Ascending aorta (tissue), 2 donors: Measurements from ENCODE around the gene SNX30. TPM values are rescaled to one million over a fixed set of nuclear protein-coding genes. Genes with fewer than 3 reads are reported as not detected.

Source experiments
- DNase-seq, 2 donors: peaks; one replicate each; pipeline ENCODE4 v3.0.0-alpha.2; 2019; ENCODE audit warnings: low spot score in 2 of 2
- H3K27ac ChIP-seq, 2 donors: fragments of 200-600 bp; sonication (generic); one replicate each; pipeline ENCODE4 v1.5.1; 2016 to 2017; ENCODE audit warnings: mild to moderate bottlenecking in 1 of 2
- H3K27me3 ChIP-seq: fragments of 200-600 bp; sonication (generic); one replicate; pipeline ENCODE4 v1.5.1; 2017
- H3K36me3 ChIP-seq, 2 donors: fragments of 200-600 bp; sonication (generic); one replicate each; pipeline ENCODE4 v1.5.1; 2016
- H3K4me1 ChIP-seq, 2 donors: fragments of 200-600 bp; sonication (generic); one replicate each; pipeline ENCODE4 v1.5.1; 2016 to 2017; ENCODE audit warnings: mild to moderate bottlenecking in 1 of 2
- H3K4me3 ChIP-seq, 2 donors: fragments of 200-600 bp; sonication (generic); one replicate each; pipeline ENCODE4 v1.5.1; 2016 to 2017; ENCODE audit warnings: mild to moderate bottlenecking in 1 of 2
- H3K9me3 ChIP-seq, 2 donors: fragments of 200-600 bp; sonication (generic); one replicate each; pipeline ENCODE4 v1.5.1; 2016
- intact Hi-C: fragments of 100-400 bp; cut with DNase I; formaldehyde crosslinking; loops from one replicate; pipeline ENCODE4 v1.15.1; 2023
- total RNA-seq: library from RNA; depleted of rRNA; stranded (reverse); fragments of >200 nt; gene quantifications from one replicate; pipeline ENCODE4 v1.1.0, GENCODE V29; 2016
- TF ChIP-seq, protein P1 (sequence below), 3 experiments: fragments of 200-600 bp in 2 of 3; fragments of 450-650 bp in 1 of 3; sonication (generic) in 2 of 3; IDR thresholded peaks; one replicate each; pipeline ENCODE4 v1.5.1; 2016 to 2019; ENCODE audit warnings: antibody characterized with exemption in 3 of 3, mild to moderate bottlenecking in 1 of 3, moderate library complexity in 1 of 3

The SNX30 gene
- total RNA-seq, 1 donor from 2014 or later = 4.7 TPM

DNA sequence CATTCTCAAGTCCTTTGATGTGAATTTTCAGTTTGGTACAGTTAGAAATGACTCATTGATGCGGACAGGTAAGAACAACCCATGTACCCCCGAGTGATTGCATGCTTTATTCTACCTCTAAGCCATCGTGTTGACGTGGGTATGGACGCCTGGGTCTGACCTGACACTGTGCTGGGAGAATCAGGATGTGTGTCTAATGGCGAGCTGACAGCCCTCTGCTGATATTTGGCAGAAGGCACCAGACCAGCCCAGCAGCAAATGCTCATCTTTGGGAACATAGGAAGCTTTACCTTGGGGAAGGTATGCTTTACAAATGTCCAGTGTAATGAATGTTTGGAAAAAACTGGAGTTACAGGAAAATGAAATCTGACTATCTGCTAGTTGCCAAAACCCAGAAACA, 120.0 kb downstream of the SNX30 start:
- intact Hi-C loops = no loop called here
- H3K4me3 ChIP-seq = no peak overlapping the region
- H3K9me3 ChIP-seq = no peaks in the 10 kb centered on the region
- no peaks in the 10 kb centered on the region for H3K4me1 ChIP-seq
- TF ChIP-seq, protein P1, sequence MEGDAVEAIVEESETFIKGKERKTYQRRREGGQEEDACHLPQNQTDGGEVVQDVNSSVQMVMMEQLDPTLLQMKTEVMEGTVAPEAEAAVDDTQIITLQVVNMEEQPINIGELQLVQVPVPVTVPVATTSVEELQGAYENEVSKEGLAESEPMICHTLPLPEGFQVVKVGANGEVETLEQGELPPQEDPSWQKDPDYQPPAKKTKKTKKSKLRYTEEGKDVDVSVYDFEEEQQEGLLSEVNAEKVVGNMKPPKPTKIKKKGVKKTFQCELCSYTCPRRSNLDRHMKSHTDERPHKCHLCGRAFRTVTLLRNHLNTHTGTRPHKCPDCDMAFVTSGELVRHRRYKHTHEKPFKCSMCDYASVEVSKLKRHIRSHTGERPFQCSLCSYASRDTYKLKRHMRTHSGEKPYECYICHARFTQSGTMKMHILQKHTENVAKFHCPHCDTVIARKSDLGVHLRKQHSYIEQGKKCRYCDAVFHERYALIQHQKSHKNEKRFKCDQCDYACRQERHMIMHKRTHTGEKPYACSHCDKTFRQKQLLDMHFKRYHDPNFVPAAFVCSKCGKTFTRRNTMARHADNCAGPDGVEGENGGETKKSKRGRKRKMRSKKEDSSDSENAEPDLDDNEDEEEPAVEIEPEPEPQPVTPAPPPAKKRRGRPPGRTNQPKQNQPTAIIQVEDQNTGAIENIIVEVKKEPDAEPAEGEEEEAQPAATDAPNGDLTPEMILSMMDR (IDR thresholded peaks at IDR 0.05) = no peak
- no peak for DNase-seq
- H3K27me3 ChIP-seq = no peaks in the 10 kb centered on the region
- H3K36me3 ChIP-seq = peaks cover 12 to 14% of the 10 kb centered on the region in 2 donors
- no peak overlapping the region for H3K27ac ChIP-seq

DNA sequence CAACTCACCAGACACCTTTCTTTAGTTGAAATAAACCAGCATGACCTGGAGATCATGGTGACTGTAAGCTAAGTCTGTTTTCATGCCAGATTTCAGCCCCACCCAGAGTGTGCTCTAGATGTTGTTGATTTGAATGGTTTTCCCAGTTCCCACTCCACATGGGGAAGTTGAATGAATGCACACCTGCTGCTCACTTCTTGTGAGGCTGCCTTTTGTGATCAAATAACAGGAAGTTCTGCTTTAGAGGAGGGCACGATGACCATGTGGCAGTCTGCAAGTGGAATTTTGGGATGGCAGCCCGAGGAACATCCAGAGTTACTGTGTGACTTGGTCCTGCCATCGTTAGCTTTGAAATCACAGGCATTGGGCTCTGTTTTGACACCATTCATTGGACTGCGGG, 121.5 kb downstream of the SNX30 start:
- no peak for DNase-seq
- H3K4me1 ChIP-seq = no peaks in the 10 kb centered on the region
- TF ChIP-seq, protein P1 (IDR thresholded peaks at IDR 0.05) = no peak
- no peaks in the 10 kb centered on the region for H3K27me3 ChIP-seq
- H3K36me3 ChIP-seq = peaks cover 12 to 14% of the 10 kb centered on the region in 2 donors
- intact Hi-C loops = no loop called here
- no peaks in the 10 kb centered on the region for H3K9me3 ChIP-seq
- no peak overlapping the region for H3K27ac ChIP-seq
- no peak overlapping the region for H3K4me3 ChIP-seq

DNA sequence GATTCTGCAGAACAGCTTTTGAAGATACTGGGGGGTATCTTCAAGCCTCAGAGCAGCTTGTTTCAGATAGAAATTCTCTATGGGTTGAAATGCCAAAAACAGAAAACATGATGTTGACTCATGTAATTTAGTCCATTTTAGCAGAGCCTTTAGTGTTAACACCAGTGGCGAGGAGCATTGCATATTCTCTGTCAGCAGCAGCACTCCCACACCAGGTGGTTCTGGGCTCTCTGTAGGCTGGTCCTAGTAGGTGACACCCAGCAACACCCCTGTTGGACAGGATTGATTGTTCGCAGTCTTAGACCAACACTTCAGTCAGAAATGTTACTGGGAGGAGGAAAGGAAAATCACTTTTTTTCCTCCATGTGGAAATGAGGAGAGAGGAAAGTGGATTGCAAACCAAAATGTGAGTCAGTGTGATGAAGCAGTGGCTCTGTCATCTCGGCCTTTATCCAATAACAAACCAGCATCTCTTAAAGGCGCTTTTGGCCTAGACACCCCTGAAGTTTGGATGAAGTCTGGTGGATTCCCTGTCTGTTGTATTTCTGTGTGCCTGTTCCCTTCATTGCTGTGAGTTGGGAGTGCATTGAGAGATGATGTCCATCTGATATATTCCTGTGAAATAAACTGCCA, 123.3 kb downstream of the SNX30 start:
- TF ChIP-seq, protein P1 (IDR thresholded peaks at IDR 0.05) = no peak
- intact Hi-C loops = no loop called here
- no peaks in the 10 kb centered on the region for H3K9me3 ChIP-seq
- no peaks in the 10 kb centered on the region for H3K27me3 ChIP-seq
- no peak for DNase-seq
- peaks cover 5 to 10% of the 10 kb centered on the region in 2 donors for H3K36me3 ChIP-seq
- H3K27ac ChIP-seq = no peak overlapping the region
- no peak overlapping the region for H3K4me3 ChIP-seq
- no peaks in the 10 kb centered on the region for H3K4me1 ChIP-seq

DNA sequence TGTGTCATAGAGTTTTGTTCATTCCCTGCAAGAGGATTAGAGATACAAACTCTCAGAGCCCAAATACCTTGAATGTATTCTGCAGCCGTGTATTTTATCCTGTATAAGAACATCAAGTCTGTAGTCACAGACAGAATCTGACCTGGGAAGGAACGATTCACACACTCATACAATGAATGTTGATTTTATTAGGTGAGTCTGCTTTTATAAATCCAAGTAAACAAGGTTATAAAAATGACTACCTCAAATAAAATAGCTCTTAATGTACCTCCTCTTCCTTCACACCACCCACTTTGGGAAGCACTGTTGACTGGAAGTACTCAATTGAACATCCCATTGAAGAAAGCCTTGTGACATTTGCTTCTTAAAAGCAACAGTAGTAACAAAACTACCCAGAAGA, 128.2 kb downstream of the SNX30 start:
- DNase-seq = no peak
- intact Hi-C loops = no loop called here
- Histone ChIP-seq H3K9me3 (no peaks in the 10 kb centered on the region), H3K36me3 (peaks cover 4 to 6% of the 10 kb centered on the region in 2 donors), H3K4me1 (no peaks in the 10 kb centered on the region), H3K27ac (no peak overlapping the region), H3K4me3 (no peak overlapping the region), H3K27me3 (no peaks in the 10 kb centered on the region)
- TF ChIP-seq, protein P1 (IDR thresholded peaks at IDR 0.05) = no peak

DNA sequence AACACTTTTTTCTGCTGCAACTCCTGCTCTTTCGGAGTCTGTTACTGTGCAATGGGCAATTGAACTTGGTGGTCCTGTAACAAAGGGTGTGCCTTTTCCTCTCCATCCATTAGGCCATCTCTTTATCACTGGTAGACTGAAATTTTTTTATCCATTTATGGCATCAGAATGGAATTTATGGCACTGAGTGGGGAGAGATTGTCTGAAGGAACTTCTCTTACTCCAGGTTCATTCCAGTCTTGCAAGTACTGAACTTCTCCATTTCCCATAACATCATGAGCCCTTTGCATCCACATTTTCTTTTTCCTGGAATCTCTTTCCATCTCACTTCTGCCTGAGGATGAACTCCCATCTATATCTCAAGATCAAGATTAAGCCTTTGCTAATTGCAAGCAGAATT, 130.1 kb downstream of the SNX30 start:
- Histone ChIP-seq H3K9me3 (no peaks in the 10 kb centered on the region), H3K36me3 (peaks cover 4 to 6% of the 10 kb centered on the region in 2 donors), H3K4me1 (no peaks in the 10 kb centered on the region), H3K4me3 (no peak overlapping the region), H3K27me3 (no peaks in the 10 kb centered on the region), H3K27ac (no peak overlapping the region)
- DNase-seq = no peak
- intact Hi-C loops = no loop called here
- TF ChIP-seq, protein P1 (IDR thresholded peaks at IDR 0.05) = no peak

DNA sequence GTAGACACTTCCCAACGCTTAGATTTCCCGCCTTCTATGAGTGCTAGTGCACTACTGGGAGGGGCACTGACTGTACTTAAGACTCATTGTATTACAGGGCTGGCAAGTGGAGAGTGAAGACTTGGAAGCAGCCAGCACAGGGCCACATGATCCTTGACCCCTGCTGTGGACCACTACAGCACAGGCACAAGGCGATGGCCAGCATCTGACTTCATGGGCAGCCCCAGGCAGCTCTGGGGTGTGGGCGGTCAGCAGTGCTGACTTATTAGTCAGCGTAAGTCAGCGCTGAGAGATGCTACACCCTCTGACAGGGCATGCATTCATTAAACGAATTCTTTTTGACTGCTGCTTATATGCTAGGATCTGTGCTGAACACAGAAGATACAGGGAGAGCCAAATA, 130.8 kb downstream of the SNX30 start:
- Histone ChIP-seq H3K36me3 (peaks cover 4 to 6% of the 10 kb centered on the region in 2 donors), H3K4me3 (no peak overlapping the region), H3K4me1 (no peaks in the 10 kb centered on the region), H3K9me3 (no peaks in the 10 kb centered on the region), H3K27ac (no peak overlapping the region), H3K27me3 (no peaks in the 10 kb centered on the region)
- intact Hi-C loops = no loop called here
- no peak for DNase-seq
- TF ChIP-seq, protein P1 (IDR thresholded peaks at IDR 0.05) = no peak
